Body of pancreas (tissue), 4 donors: ENCODE data around the gene C10orf90.

Experiments
- CTCF ChIP-seq, 7 experiments: fragments of 450-650 bp in 4 of 7; fragments of 200-600 bp in 3 of 7; sonication (generic) in 3 of 7; IDR thresholded peaks; one replicate each; pipeline ENCODE4 v1.5.1; 2016 to 2019; ENCODE audit warnings: antibody characterized with exemption in 7 of 7
- POLR2A ChIP-seq, 3 donors: fragments of 450-650 bp; IDR thresholded peaks; one replicate each; pipeline ENCODE4 v1.6.1; 2016; ENCODE audit warnings: antibody characterized with exemption in 3 of 3, mild to moderate bottlenecking in 2 of 3

GRCh38 chr10:126617208-126617607 lies 53.3 kb downstream of the C10orf90 start:
- TF ChIP-seq CTCF (IDR thresholded peaks at IDR 0.05) (no peak), POLR2A (IDR thresholded peaks at IDR 0.05) (no peak)
